ENCODE data around the gene EPN2. TPM values are rescaled to one million over a fixed set of nuclear protein-coding genes. Genes with fewer than 3 reads are reported as not detected.

Gene EPN2
- total RNA-seq, 1 experiment from 2014 or later, result 31.3 TPM

GRCh38 chr17:19337712-19338023 lies 100.5 kb downstream of the EPN2 start:
- CTCF ChIA-PET, result interaction anchor here (0.8 kb wide), 1 partner anchor 96 kb away, joined by 5 read pairs; no protein-coding TSS in a partner anchor
- Mint-ChIP-seq H3K36me3 (ENCODE audit: insufficient read depth, unreplicated experiment) (no peaks in the 10 kb centered on the region), H3K27me3 (ENCODE audit: unreplicated experiment) (no peaks in the 10 kb centered on the region), H3K4me1 (ENCODE audit: low read depth, unreplicated experiment) (no peaks in the 10 kb centered on the region), H3K9me3 (ENCODE audit: low read depth, unreplicated experiment) (no peaks in the 10 kb centered on the region), H3K27ac (ENCODE audit: unreplicated experiment) (no peak overlapping the region), H3K4me3 (ENCODE audit: low read depth, unreplicated experiment) (no peak overlapping the region)
- intact Hi-C loops (cut with micrococcal nuclease; ENCODE audit: unreplicated experiment), result no loop called here
- TF ChIP-seq, protein P1, sequence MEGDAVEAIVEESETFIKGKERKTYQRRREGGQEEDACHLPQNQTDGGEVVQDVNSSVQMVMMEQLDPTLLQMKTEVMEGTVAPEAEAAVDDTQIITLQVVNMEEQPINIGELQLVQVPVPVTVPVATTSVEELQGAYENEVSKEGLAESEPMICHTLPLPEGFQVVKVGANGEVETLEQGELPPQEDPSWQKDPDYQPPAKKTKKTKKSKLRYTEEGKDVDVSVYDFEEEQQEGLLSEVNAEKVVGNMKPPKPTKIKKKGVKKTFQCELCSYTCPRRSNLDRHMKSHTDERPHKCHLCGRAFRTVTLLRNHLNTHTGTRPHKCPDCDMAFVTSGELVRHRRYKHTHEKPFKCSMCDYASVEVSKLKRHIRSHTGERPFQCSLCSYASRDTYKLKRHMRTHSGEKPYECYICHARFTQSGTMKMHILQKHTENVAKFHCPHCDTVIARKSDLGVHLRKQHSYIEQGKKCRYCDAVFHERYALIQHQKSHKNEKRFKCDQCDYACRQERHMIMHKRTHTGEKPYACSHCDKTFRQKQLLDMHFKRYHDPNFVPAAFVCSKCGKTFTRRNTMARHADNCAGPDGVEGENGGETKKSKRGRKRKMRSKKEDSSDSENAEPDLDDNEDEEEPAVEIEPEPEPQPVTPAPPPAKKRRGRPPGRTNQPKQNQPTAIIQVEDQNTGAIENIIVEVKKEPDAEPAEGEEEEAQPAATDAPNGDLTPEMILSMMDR (IDR thresholded peaks at IDR 0.05; ENCODE audit: unreplicated experiment), result no peak
- DNase-seq, result no peak
- no TSS peak for BruUV-seq (replicated peaks)

- intact Hi-C loops (cut with micrococcal nuclease; ENCODE audit: unreplicated experiment), result no loop called here
- DNase-seq, result peak; percentile 60
- Mint-ChIP-seq H3K4me1 (ENCODE audit: low read depth, unreplicated experiment) (no peaks in the 10 kb centered on the region), H3K4me3 (ENCODE audit: low read depth, unreplicated experiment) (no peak overlapping the region), H3K36me3 (ENCODE audit: insufficient read depth, unreplicated experiment) (no peaks in the 10 kb centered on the region), H3K27me3 (ENCODE audit: unreplicated experiment) (no peaks in the 10 kb centered on the region), H3K27ac (ENCODE audit: unreplicated experiment) (no peak overlapping the region), H3K9me3 (ENCODE audit: low read depth, unreplicated experiment) (no peaks in the 10 kb centered on the region)
- BruUV-seq (replicated peaks), result no TSS peak
- TF ChIP-seq, protein P1 (IDR thresholded peaks at IDR 0.05; ENCODE audit: unreplicated experiment), result peak; percentile 22
- CTCF ChIA-PET, result interaction anchor here (0.6 to 1.0 kb wide), 3 partner anchors 36 to 96 kb away, joined by 3 to 5 read pairs (median 4); no protein-coding TSS in a partner anchor
Observed at GRCh38 chr17:19338031-19338990, 101.1 kb downstream of the EPN2 start.

DNA sequence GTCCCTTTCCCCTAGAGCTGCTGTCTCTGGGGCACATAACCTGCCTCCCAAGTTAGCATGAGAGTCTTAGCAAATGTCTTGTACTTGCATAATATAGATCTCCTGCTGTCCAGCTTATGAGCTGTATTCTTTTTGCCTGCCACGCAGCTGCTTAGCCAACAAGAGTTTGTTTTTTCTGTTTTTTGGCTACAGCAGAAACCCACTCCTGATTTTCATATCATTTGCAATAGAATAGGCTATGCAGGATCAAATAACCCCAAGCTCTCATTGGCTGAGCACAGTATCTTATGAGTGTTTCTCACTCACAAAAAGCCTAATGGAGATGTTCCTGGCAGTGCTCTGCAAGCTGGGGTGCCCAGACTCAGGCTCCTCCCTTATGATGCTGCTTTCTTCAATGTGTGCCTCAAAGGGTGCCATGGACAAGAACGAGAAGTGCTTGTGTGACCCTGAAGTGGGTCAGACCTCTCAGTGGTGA lies 102.2 kb downstream of the EPN2 start:
- Mint-ChIP-seq H3K27me3 (ENCODE audit: unreplicated experiment) (no peaks in the 10 kb centered on the region), H3K27ac (ENCODE audit: unreplicated experiment) (no peak overlapping the region), H3K4me1 (ENCODE audit: low read depth, unreplicated experiment) (no peaks in the 10 kb centered on the region), H3K4me3 (ENCODE audit: low read depth, unreplicated experiment) (no peak overlapping the region), H3K36me3 (ENCODE audit: insufficient read depth, unreplicated experiment) (no peaks in the 10 kb centered on the region), H3K9me3 (ENCODE audit: low read depth, unreplicated experiment) (no peaks in the 10 kb centered on the region)
- TF ChIP-seq, protein P1 (IDR thresholded peaks at IDR 0.05; ENCODE audit: unreplicated experiment), result no peak
- intact Hi-C loops (cut with micrococcal nuclease; ENCODE audit: unreplicated experiment), result no loop called here
- CTCF ChIA-PET, result no interaction called here
- no peak for DNase-seq
- BruUV-seq (replicated peaks), result no TSS peak

DNA sequence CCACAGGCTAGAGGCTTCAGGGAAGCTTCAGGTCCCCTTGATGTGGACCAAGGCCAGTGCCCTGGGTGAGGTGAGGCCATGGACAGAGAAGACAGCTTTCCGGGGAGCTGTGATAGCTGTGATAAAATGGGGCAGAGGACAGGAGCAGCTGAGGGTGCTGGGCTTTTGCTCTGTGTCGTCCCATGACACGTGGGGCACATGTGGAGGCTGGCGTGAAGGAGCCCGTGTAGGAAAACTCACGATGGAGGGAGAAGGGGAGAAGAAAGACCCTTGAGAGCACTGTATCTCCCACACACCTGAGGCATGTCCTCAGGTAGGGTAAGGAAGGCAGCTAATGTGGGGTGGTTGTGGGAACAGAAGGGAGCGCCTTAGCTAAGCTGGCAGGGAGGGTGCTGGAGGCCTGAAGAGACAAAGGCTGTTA lies 104.1 kb downstream of the EPN2 start:
- H3K4me3 Mint-ChIP-seq (ENCODE audit: low read depth, unreplicated experiment), result no peak overlapping the region
- peak overlapping the region; percentile 37 for H3K27ac Mint-ChIP-seq (ENCODE audit: unreplicated experiment)
- H3K27me3 Mint-ChIP-seq (ENCODE audit: unreplicated experiment), result no peaks in the 10 kb centered on the region
- BruUV-seq (replicated peaks), result no TSS peak
- CTCF ChIA-PET, result no interaction called here
- intact Hi-C loops (cut with micrococcal nuclease; ENCODE audit: unreplicated experiment), result no loop called here
- no peak for DNase-seq
- H3K36me3 Mint-ChIP-seq (ENCODE audit: insufficient read depth, unreplicated experiment), result no peaks in the 10 kb centered on the region
- TF ChIP-seq, protein P1 (IDR thresholded peaks at IDR 0.05; ENCODE audit: unreplicated experiment), result no peak
- no peaks in the 10 kb centered on the region for H3K9me3 Mint-ChIP-seq (ENCODE audit: low read depth, unreplicated experiment)
- H3K4me1 Mint-ChIP-seq (ENCODE audit: low read depth, unreplicated experiment), result peaks cover under 1% of the 10 kb centered on the region

All from Calu3 (cell line).